GM12892 (cell line): ENCODE data around the gene TCP1.

ENCODE experiments used
- POLR2A ChIP-seq: IDR thresholded peaks from 2 replicates; pipeline ENCODE4 v1.6.1; 2011; ENCODE audit warnings: low read depth, low read length, control low read depth
- TAF1 ChIP-seq: IDR thresholded peaks from 2 replicates; pipeline ENCODE4 v1.6.1; 2011; ENCODE audit warnings: low read depth, mild to moderate bottlenecking, control low read depth, low read length, borderline replicate concordance

- TF ChIP-seq POLR2A (no peak), TAF1 (no peak)
Observed at GRCh38 chr6:159754401-159754800, 35.0 kb downstream of the TCP1 start.
